ENCODE results near the gene MARK3.

GRCh38 chr14:103362780-103363179, 22.4 kb upstream of the MARK3 start:
- TF ChIP-seq ATM (IDR thresholded peaks at IDR 0.05; ENCODE audit: borderline replicate concordance): no peak
- no peak for TF ChIP-seq CTCF (CRISPR knock-in tag; IDR thresholded peaks at IDR 0.05)
- TF ChIP-seq NR1H2 (CRISPR knock-in tag; IDR thresholded peaks at IDR 0.05; ENCODE audit: borderline replicate concordance, low read depth): no peak
- no peak for TF ChIP-seq CEBPB (IDR thresholded peaks at IDR 0.05; ENCODE audit: borderline replicate concordance, low read depth, low read length)
- TF ChIP-seq RFXAP (CRISPR knock-in tag; IDR thresholded peaks at IDR 0.05; ENCODE audit: borderline replicate concordance): no peak
- TF ChIP-seq ZNF619 (CRISPR knock-in tag; IDR thresholded peaks at IDR 0.05): no peak
- TF ChIP-seq, protein P1, sequence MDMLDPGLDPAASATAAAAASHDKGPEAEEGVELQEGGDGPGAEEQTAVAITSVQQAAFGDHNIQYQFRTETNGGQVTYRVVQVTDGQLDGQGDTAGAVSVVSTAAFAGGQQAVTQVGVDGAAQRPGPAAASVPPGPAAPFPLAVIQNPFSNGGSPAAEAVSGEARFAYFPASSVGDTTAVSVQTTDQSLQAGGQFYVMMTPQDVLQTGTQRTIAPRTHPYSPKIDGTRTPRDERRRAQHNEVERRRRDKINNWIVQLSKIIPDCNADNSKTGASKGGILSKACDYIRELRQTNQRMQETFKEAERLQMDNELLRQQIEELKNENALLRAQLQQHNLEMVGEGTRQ (IDR thresholded peaks at IDR 0.05; ENCODE audit: low read depth, low read length): no peak
- TF ChIP-seq, protein P1 (CRISPR knock-in tag; IDR thresholded peaks at IDR 0.05; ENCODE audit: borderline replicate concordance): no peak
- TF ChIP-seq ZBTB40 (IDR thresholded peaks at IDR 0.05): no peak
- no peak for TF ChIP-seq ZBTB40 (CRISPR knock-in tag; IDR thresholded peaks at IDR 0.05)
- TF ChIP-seq, protein P2, sequence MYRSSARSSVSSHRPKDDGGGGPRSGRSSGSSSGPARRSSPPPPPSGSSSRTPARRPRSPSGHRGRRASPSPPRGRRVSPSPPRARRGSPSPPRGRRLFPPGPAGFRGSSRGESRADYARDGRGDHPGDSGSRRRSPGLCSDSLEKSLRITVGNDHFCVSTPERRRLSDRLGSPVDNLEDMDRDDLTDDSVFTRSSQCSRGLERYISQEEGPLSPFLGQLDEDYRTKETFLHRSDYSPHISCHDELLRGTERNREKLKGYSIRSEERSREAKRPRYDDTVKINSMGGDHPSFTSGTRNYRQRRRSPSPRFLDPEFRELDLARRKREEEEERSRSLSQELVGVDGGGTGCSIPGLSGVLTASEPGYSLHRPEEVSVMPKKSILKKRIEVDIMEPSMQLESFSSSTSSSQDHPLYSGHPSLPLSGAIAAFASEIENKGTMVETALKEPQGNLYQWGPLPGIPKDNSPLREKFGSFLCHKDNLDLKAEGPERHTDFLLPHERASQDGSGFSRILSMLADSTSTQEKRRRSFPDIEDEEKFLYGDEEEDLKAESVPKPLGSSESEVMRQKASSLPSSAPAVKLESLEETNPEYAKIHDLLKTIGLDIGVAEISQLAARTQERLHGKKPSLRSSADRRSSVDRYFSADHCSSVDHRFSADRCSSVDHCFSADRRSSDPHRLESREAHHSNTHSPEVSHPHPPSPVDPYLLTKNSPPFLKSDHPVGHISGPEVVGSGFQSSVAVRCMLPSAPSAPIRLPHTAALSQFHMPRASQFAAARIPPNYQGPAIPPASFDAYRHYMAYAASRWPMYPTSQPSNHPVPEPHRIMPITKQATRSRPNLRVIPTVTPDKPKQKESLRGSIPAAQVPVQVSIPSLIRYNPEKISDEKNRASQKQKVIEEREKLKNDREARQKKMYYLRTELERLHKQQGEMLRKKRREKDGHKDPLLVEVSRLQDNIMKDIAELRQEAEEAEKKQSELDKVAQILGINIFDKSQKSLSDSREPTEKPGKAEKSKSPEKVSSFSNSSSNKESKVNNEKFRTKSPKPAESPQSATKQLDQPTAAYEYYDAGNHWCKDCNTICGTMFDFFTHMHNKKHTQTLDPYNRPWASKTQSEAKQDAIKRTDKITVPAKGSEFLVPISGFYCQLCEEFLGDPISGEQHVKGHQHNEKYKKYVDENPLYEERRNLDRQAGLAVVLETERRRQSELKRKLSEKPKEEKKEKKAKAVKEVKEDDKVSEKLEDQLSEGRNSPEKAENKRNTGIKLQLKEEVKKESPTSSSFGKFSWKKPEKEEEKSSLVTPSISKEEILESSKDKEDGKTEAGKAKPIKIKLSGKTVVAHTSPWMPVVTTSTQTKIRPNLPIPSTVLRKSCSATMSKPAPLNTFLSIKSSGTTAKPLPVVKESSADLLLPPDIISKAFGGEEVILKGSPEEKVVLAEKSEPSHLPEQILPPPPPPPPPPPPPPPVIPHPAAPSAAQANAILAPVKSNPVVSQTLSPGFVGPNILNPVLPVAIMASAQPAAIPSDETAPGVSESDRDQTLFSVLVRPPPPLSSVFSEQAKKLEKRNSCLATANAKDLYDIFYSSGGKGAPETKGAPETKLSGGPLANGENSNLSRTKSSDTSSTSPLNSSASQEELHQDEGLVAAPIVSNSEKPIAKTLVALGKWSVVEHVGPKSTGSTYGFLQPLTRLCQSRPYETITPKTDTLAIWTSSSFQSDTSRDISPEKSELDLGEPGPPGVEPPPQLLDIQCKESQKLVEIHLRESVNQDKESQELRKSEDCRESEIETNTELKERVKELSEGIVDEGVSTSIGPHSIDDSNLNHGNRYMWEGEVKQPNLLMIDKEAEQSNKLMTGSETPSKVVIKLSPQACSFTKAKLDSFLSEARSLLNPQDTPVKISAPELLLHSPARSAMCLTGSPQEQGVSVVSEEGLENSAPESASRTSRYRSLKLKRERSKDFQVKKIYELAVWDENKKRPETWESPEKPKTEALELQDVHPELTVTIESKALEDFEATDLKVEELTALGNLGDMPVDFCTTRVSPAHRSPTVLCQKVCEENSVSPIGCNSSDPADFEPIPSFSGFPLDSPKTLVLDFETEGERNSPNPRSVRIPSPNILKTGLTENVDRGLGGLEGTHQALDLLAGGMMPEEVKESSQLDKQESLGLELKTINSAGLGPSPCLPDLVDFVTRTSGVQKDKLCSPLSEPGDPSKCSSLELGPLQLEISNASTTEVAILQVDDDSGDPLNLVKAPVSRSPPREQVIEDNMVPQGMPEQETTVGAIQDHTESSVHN (CRISPR knock-in tag; IDR thresholded peaks at IDR 0.05): no peak
- no peak for TF ChIP-seq ZBTB21 (CRISPR knock-in tag; IDR thresholded peaks at IDR 0.05)
- no peak for TF ChIP-seq ZNF569 (CRISPR knock-in tag; IDR thresholded peaks at IDR 0.05; ENCODE audit: borderline replicate concordance)
- TF ChIP-seq POLR2A (IDR thresholded peaks at IDR 0.05; ENCODE audit: insufficient read depth in 1 of 2, low read depth in 2 of 2, low read length in 2 of 2): no peak
